Endothelial cell of umbilical vein (primary cell): ENCODE measurements around the gene RBM15B. TPM values are rescaled to one million over a fixed set of nuclear protein-coding genes. Genes with fewer than 3 reads are reported as not detected.

Experiments
- BruUV-seq: library from RNA; stranded (reverse); fragments of 400-500 nt; replicated peaks from 2 replicates; lab custom pipeline; 2021; lab: Mats Ljungman, UMichigan
- CTCF ChIA-PET: fragments of 300-600, 350-600 bp; sonication (Branson Sonifier 250); formaldehyde crosslinking; loops from one replicate; lab custom pipeline; 2021; ENCODE audit warnings: antibody characterized with exemption, inconsistent platforms; lab: Charles Lee
- POLR2A ChIA-PET: fragments of 300-600, 350-600 bp; sonication (Branson Sonifier 250); formaldehyde crosslinking; loops from one replicate; lab custom pipeline; 2021; ENCODE audit warnings: antibody characterized with exemption, inconsistent platforms; lab: Charles Lee
- DNase-seq: peaks from one replicate; pipeline ENCODE4 v3.0.0-alpha.2; 2011; ENCODE audit warnings: low read depth, low spot score
- FAIRE-seq: peaks from 2 replicates; lab custom pipeline; 2011; peaks lifted over from hg19 to GRCh38; lab: Jason Lieb, UNC
- H2AFZ ChIP-seq: 2 replicates; pipeline ENCODE4 v1.6.0; 2012; ENCODE audit warnings: low read depth, low read length, control low read depth, inconsistent platforms
- H3K27ac ChIP-seq: 2 replicates; pipeline ENCODE4 v1.5.1; 2011; ENCODE audit warnings: low read depth, mild to moderate bottlenecking, control low read depth, low read length, moderate library complexity; ENCODE audit not compliant: insufficient read depth
- H3K27me3 ChIP-seq, 2 experiments: 2 replicates each; pipeline versions ENCODE4 v1.6.0 to v1.6.1; 2011; ENCODE audit warnings: low read length in 2 of 2, mixed read lengths in 1 of 2; ENCODE audit not compliant: control insufficient read depth in 2 of 2, insufficient read depth in 2 of 2
- H3K36me3 ChIP-seq, 2 experiments: 2 replicates in 1 of 2; 3 replicates in 1 of 2; pipeline ENCODE4 v1.5.1; 2011; ENCODE audit warnings: low read length in 2 of 2, mild to moderate bottlenecking in 1 of 2, moderate library complexity in 1 of 2; ENCODE audit not compliant: control insufficient read depth in 2 of 2, insufficient read depth in 2 of 2; ENCODE audit errors: extremely low read depth in 1 of 2
- H3K4me1 ChIP-seq: 3 replicates; pipeline ENCODE4 v1.5.1; 2011; ENCODE audit warnings: mild to moderate bottlenecking, low read length; ENCODE audit not compliant: control insufficient read depth, insufficient read depth; ENCODE audit errors: extremely low read depth
- H3K4me2 ChIP-seq: 2 replicates; pipeline ENCODE4 v1.6.1; 2011; ENCODE audit warnings: low read length, control low read depth, mixed read lengths; ENCODE audit not compliant: insufficient read depth
- H3K4me3 ChIP-seq, 3 experiments: fragments of 200-600 bp in 1 of 3; sonication (generic), shearing (Covaris generic) in 1 of 3; replicated peaks in 1 of 3; 2 replicates each; pipeline ENCODE4 v1.5.1; 2011 to 2016; ENCODE audit warnings: control low read depth in 3 of 3, low read length in 3 of 3, mild to moderate bottlenecking in 2 of 3, inconsistent platforms in 1 of 3, low read depth in 1 of 3, moderate library complexity in 1 of 3; ENCODE audit not compliant: insufficient read depth in 1 of 3
- H3K79me2 ChIP-seq: 2 replicates; pipeline ENCODE4 v1.6.0; 2012; ENCODE audit warnings: low read length, inconsistent platforms; ENCODE audit not compliant: control insufficient read depth, insufficient read depth
- H3K9ac ChIP-seq: replicated peaks from 2 replicates; pipeline ENCODE3; 2011; ENCODE audit warnings: low read length, control low read depth; ENCODE audit not compliant: insufficient read depth; ENCODE audit errors: extremely low read depth
- H3K9me1 ChIP-seq: replicated peaks from 3 replicates; pipeline ENCODE4 v1.6.0; 2011; ENCODE audit warnings: mild to moderate bottlenecking, low read length; ENCODE audit not compliant: control insufficient read depth, insufficient read depth; ENCODE audit errors: extremely low read depth
- H3K9me3 ChIP-seq: replicated peaks from 2 replicates; pipeline ENCODE4 v1.5.1; 2012; ENCODE audit warnings: low read length, inconsistent platforms; ENCODE audit not compliant: control insufficient read depth, insufficient read depth
- H4K20me1 ChIP-seq: replicated peaks from 2 replicates; pipeline ENCODE3; 2011; ENCODE audit warnings: mild to moderate bottlenecking, low read length; ENCODE audit not compliant: control insufficient read depth, insufficient read depth; ENCODE audit errors: extremely low read depth
- EZH2 ChIP-seq: IDR thresholded peaks from 2 replicates; pipeline ENCODE4 v1.6.1; 2012; ENCODE audit warnings: borderline replicate concordance, low read depth, mild to moderate bottlenecking, moderate library complexity, low read length, inconsistent platforms; ENCODE audit not compliant: severe bottlenecking
- FOS ChIP-seq: IDR thresholded peaks from 2 replicates; pipeline ENCODE4 v1.6.1; 2011; ENCODE audit warnings: mild to moderate bottlenecking, low read length, moderate library complexity, borderline replicate concordance; ENCODE audit not compliant: insufficient read depth
- GATA2 ChIP-seq: IDR thresholded peaks from 2 replicates; pipeline ENCODE4 v1.7.0; 2011; ENCODE audit warnings: low read depth, mild to moderate bottlenecking, moderate library complexity, mixed read lengths, low read length; ENCODE audit not compliant: insufficient read length, insufficient read depth
- JUN ChIP-seq: IDR thresholded peaks from 2 replicates; pipeline ENCODE4 v1.6.1; 2011; ENCODE audit warnings: borderline replicate concordance, low read depth; ENCODE audit not compliant: insufficient read length, insufficient read depth
- MYC ChIP-seq: IDR thresholded peaks from one replicate; pipeline ENCODE4 v1.6.1; 2011; ENCODE audit warnings: mild to moderate bottlenecking, low read depth, low read length
- POLR2A ChIP-seq: IDR thresholded peaks from 2 replicates; pipeline ENCODE4 v1.6.1; 2012; ENCODE audit warnings: low read depth, mild to moderate bottlenecking, control low read depth, low read length
- POLR2AphosphoS5 ChIP-seq: IDR thresholded peaks from 2 replicates; pipeline ENCODE4 v1.6.1; 2012; ENCODE audit warnings: low read depth, mild to moderate bottlenecking, control low read depth, low read length, moderate library complexity; ENCODE audit not compliant: insufficient read depth
- dilution Hi-C: fragments of 300-500 bp; cut with MboI; formaldehyde crosslinking; loops from one replicate; pipeline ENCODE4 v1.15.0; 2019; ENCODE audit warnings: low sequenced_read_pairs; ENCODE audit not compliant: extremely low pct_ligation_motif_present
- intact Hi-C: fragments of 100-400 bp; cut with micrococcal nuclease; formaldehyde crosslinking; loops from one replicate; pipeline ENCODE4 v1.10.0; 2022
- polyA plus RNA-seq, 4 experiments: library from polyadenylated mRNA; depleted of rRNA in 3 of 4; stranded (reverse) in 3 of 4; unstranded in 1 of 4; fragments of >200 nt; gene quantifications; 2 replicates each; pipeline versions ENCODE4 v1.2.1 to v1.2.3, GENCODE V29; 2011 to 2012; ENCODE audit warnings: missing spikeins in 1 of 4
- total RNA-seq: library from RNA; stranded (reverse); gene quantifications from 2 replicates; pipeline ENCODE4 v1.2.3, GENCODE V29; 2021
- TF ChIP-seq, protein P1 (sequence below): IDR thresholded peaks from 2 replicates; pipeline ENCODE4 v1.6.1; 2011; ENCODE audit not compliant: insufficient read depth, insufficient read length
- TF ChIP-seq, protein P2 (sequence below), 2 donors: IDR thresholded peaks; 1 replicate in 1 of 2; 2 replicates in 1 of 2; pipeline ENCODE4 v1.5.1; 2011; ENCODE audit warnings: low read length in 2 of 2, mild to moderate bottlenecking in 2 of 2, moderate library complexity in 2 of 2, control low read depth in 1 of 2, inconsistent platforms in 1 of 2, low read depth in 1 of 2; ENCODE audit not compliant: insufficient read depth in 1 of 2; ENCODE audit errors: extremely low read depth in 1 of 2

RBM15B gene
- total and polyA plus RNA-seq, 2 donors (not counting 3 experiments of a cell fraction or from before 2014, with no cell fraction given): 19.9 to 39.1 TPM

GRCh38 chr3:51441282-51442030, 50.4 kb downstream of the RBM15B start:
- Histone ChIP-seq H4K20me1 (no peaks in the 10 kb centered on the region), H2AFZ (no peak overlapping the region), H3K27me3 (no peaks in the 10 kb centered on the region), H3K4me1 (no peaks in the 10 kb centered on the region), H3K27ac (no peak overlapping the region), H3K79me2 (peaks cover 1% of the 10 kb centered on the region), H3K9me1 (no peaks in the 10 kb centered on the region), H3K4me2 (no peak overlapping the region), H3K36me3 (peaks cover 6 to 11% of the 10 kb centered on the region in 2 experiments), H3K4me3 (no peak overlapping the region), H3K9me3 (no peaks in the 10 kb centered on the region), H3K9ac (no peak overlapping the region)
- BruUV-seq: TSS peak; percentile 53
- TF ChIP-seq GATA2 (no peak), JUN (no peak), EZH2 (no peak), MYC (no peak)
- TF ChIP-seq, protein P1, sequence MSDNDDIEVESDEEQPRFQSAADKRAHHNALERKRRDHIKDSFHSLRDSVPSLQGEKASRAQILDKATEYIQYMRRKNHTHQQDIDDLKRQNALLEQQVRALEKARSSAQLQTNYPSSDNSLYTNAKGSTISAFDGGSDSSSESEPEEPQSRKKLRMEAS: no peak
- ChIA-PET CTCF (no interaction called here), POLR2A (no interaction called here)
- dilution Hi-C loops: no loop called here
- intact Hi-C loops: no loop called here
- DNase-seq (no peak), FAIRE-seq (no peak)

DNA sequence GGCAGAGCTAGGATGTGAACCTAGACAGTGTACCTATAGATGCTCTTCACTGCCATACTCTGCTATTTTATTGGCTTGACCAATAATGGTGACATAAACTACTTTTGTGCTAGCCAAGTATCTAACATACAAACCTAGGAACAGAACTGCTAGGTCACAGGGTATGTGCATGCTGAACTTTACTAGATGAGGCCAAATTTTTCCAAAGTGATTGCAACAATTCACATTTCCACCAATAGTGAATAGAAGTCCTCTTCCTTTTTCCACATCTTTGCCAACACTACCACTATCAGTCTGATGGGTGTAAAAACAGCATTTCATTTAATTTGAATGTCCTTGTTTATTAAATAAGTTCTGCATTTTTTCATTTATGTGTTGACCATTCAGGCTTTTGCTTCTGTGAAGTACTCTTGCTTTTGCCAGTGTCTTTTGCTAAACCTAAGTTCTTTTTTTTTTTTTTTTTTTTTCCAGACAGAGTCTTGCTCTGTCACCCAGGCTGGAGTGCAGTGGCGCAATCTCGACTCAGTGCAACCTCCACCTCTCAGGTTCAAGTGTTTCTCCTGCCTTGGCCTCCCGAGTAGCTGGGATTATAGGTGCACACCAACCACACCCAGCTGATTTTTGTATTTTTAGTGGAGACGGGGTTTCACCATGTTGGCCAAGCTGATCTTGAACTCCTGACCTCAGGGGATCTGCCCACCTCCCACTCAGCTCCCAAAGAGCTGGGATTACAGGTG, 54.6 kb downstream of the RBM15B start:
- BruUV-seq: no TSS peak
- no peak overlapping the region for H3K27ac ChIP-seq
- FAIRE-seq: no peak
- POLR2A ChIA-PET: no interaction called here
- no peaks in the 10 kb centered on the region for H4K20me1 ChIP-seq
- no peak overlapping the region for H3K9ac ChIP-seq
- no peak for DNase-seq
- CTCF ChIA-PET: interaction anchor here (1.4 to 3.3 kb wide), 2 partner anchors 11 kb away, joined by 6 to 20 read pairs; no protein-coding TSS in a partner anchor
- no peak for TF ChIP-seq FOS
- TF ChIP-seq, protein P2, sequence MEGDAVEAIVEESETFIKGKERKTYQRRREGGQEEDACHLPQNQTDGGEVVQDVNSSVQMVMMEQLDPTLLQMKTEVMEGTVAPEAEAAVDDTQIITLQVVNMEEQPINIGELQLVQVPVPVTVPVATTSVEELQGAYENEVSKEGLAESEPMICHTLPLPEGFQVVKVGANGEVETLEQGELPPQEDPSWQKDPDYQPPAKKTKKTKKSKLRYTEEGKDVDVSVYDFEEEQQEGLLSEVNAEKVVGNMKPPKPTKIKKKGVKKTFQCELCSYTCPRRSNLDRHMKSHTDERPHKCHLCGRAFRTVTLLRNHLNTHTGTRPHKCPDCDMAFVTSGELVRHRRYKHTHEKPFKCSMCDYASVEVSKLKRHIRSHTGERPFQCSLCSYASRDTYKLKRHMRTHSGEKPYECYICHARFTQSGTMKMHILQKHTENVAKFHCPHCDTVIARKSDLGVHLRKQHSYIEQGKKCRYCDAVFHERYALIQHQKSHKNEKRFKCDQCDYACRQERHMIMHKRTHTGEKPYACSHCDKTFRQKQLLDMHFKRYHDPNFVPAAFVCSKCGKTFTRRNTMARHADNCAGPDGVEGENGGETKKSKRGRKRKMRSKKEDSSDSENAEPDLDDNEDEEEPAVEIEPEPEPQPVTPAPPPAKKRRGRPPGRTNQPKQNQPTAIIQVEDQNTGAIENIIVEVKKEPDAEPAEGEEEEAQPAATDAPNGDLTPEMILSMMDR (IDR thresholded peaks at IDR 0.05; ENCODE audit: extremely low read depth in 1 of 2, insufficient read depth in 1 of 2, low read depth in 1 of 2, low read length in 2 of 2): no peak
- no peak for TF ChIP-seq EZH2
- TF ChIP-seq, protein P1: no peak
- no peak for TF ChIP-seq JUN
- no peak for TF ChIP-seq MYC
- no peak for TF ChIP-seq POLR2A
- TF ChIP-seq POLR2AphosphoS5: no peak
- dilution Hi-C loops: no loop called here
- H3K4me2 ChIP-seq: no peak overlapping the region
- intact Hi-C loops: no loop called here
- no peaks in the 10 kb centered on the region for H3K9me1 ChIP-seq
- H3K36me3 ChIP-seq: peaks cover 4 to 6% of the 10 kb centered on the region in 2 experiments
- H2AFZ ChIP-seq: no peak overlapping the region
- H3K27me3 ChIP-seq: no peaks in the 10 kb centered on the region
- no peaks in the 10 kb centered on the region for H3K9me3 ChIP-seq
- H3K79me2 ChIP-seq: peaks cover 8% of the 10 kb centered on the region
- H3K4me3 ChIP-seq: no peak overlapping the region
- no peaks in the 10 kb centered on the region for H3K4me1 ChIP-seq
